Cardiac fibroblast (primary cell): Measurements from ENCODE around the gene ZBTB40.
A peak's percentile ranks its signal among the peaks of the same experiment; 100 is the strongest.

Experiments used
- DNase-seq, 2 donors: peaks; one replicate each; pipeline versions ENCODE4 v3.0.0 to v3.0.0-alpha.2; 2010; ENCODE audit warnings: low read depth in 2 of 2
- H3K4me3 ChIP-seq, 2 donors: replicated peaks in 1 of 2; 1 replicate in 1 of 2; 2 replicates in 1 of 2; pipeline ENCODE4 v1.5.1; 2011; ENCODE audit warnings: low read depth in 2 of 2, low read length in 2 of 2, mild to moderate bottlenecking in 2 of 2, moderate library complexity in 1 of 2
- TF ChIP-seq, protein P1 (sequence below): IDR thresholded peaks from one replicate; pipeline ENCODE4 v1.5.1; 2011; ENCODE audit warnings: low read depth, mild to moderate bottlenecking, low read length, inconsistent platforms

ZBTB40 gene

DNA sequence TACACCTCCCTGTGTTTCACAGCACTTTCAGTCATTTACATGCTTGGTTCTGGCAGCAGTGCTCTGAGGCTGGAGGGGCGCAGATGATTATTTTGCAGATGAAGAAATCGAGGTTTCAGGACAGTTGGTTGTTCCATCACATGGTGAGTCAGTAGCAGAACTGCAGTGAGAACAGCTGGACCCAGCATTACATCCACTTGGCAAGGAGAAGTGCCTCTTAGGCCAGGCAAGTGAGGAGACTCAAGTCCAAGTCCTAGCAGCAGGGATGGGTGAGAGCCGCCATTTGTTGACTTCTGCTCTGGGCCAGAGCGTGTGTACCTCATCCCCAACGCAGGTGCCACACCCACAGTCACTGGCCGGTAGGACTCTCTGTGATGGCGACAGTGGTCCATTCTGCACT lies 84.9 kb downstream of the ZBTB40 start:
- H3K4me3 ChIP-seq: no peak overlapping the region
- TF ChIP-seq, protein P1, sequence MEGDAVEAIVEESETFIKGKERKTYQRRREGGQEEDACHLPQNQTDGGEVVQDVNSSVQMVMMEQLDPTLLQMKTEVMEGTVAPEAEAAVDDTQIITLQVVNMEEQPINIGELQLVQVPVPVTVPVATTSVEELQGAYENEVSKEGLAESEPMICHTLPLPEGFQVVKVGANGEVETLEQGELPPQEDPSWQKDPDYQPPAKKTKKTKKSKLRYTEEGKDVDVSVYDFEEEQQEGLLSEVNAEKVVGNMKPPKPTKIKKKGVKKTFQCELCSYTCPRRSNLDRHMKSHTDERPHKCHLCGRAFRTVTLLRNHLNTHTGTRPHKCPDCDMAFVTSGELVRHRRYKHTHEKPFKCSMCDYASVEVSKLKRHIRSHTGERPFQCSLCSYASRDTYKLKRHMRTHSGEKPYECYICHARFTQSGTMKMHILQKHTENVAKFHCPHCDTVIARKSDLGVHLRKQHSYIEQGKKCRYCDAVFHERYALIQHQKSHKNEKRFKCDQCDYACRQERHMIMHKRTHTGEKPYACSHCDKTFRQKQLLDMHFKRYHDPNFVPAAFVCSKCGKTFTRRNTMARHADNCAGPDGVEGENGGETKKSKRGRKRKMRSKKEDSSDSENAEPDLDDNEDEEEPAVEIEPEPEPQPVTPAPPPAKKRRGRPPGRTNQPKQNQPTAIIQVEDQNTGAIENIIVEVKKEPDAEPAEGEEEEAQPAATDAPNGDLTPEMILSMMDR: no peak
- peak; percentile 14 to 23 for DNase-seq

DNA sequence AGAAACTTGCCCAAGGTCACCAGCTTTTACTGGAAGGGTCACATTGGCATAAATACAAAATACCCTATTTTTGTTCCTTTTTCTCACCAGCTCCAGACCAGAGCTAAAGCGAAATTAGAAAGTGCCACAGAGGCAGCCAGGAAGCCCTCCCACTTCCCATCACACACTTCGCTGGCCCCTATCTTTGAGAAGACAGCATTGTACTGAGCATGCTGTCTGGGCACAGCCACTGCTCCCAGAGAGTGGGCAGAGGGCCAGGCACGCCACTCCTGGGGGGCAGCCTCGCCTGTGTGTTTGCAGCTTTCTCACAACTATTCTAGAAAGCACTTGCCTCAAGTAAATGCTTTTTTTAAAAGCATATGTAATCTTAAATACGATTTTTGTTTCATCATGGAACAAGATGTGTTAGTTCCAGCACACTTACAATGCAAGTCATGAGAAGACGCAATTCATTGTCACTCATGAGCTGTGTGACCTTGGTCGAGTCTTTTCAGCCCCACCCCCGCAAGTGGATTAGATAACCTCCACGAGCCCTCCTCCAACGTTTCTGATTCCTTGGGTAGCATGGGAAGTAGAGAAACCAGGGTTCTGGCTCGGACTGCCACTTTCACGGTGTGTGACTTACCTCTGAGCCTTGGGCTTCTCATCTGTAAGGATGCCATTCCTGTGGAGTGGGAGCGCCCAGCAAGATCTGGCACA lies 85.9 kb downstream of the ZBTB40 start:
- H3K4me3 ChIP-seq: no peak overlapping the region
- TF ChIP-seq, protein P1: no peak
- DNase-seq: no peak

DNA sequence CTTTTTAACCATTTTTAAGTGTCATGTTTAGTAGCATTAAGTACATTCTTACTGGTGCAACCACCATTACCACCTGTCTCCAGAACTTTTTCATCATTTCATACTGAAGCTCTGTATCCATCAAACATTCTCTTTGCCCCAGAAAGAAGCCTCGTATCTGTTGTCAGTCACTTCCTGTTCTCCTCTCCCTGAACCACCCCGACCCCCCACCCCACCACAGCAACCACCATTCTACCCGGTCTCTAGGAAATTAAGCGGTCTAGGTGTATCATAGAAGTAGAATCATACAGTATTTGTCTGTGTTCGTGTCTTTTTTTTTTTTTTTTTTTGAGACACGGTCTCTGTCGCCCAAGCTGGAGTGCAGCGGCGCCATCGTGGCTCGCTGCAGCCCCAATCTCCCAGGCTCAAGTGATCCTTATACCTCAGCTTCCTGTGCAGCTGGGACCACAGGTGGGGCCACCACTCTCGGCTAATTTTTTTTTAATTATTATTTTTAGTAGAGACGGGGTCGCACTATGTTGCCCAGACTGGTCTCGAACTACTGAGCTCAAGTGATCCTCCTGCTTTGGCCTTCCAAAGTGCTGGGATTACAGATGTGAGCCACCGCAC lies 88.0 kb downstream of the ZBTB40 start:
- no peak for DNase-seq
- no peak overlapping the region for H3K4me3 ChIP-seq
- TF ChIP-seq, protein P1: no peak

DNA sequence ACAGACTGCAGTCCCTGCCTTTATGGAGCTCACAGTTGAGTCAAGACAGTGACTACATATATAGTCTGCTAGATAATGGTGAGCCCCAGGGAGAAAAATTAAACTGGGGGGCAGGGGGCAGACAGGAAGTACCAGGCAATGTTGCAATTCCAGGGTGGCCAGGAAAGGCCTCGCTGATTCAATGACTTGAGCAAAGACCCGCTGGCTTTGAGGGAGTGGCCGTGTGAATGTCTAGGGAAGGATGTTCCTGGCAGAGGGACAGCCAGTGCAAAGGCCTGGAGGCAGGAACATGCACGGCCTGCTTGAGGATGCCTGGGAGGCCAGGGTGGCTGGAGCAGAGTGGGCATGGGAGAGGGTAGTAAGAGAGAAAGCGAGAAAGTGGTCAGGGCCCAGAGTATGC lies 88.7 kb downstream of the ZBTB40 start:
- TF ChIP-seq, protein P1: no peak
- no peak overlapping the region for H3K4me3 ChIP-seq
- peak; percentile 13 to 26 for DNase-seq

DNA sequence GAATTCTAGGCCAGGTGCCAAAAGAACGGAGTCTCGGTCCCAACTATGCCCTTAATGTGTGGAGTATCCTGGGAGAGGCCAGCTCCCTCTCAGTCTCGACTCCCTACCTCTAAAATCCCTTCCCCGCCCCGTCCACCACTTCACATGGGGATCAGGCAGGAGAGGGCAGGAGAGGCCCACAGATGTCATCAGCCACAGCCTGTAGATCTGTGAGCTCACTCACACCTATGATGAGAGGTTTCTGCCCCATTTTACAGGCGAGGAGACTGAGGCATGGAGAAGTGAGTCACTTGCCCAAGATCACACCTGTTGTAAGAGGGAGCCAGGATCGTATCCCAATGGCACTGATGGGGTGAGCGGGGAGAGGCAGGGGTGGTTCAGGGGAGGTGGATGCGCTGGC lies 91.2 kb downstream of the ZBTB40 start:
- DNase-seq: no peak
- H3K4me3 ChIP-seq: no peak overlapping the region
- TF ChIP-seq, protein P1: no peak

DNA sequence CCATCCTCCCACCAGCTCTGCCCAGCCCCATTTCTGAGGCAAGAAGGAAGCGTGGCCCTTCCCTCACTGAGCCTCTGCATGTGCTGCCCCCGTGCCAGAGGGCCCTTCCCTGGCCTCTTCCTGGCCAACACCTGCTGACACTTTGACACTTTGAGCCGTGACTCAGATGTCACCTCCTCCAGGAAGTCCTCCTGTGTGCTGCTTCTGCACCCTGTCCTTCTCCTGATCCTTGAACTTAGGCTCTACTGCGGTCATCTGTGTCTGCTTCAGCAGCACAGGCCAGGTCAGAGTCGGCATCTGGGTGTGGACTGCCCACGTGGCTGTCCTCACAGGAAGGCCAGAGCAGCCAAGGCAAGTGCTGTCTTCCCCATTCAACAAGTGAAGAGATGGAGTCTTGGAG lies 92.0 kb downstream of the ZBTB40 start:
- no peak overlapping the region for H3K4me3 ChIP-seq
- DNase-seq: no peak
- TF ChIP-seq, protein P1: no peak

DNA sequence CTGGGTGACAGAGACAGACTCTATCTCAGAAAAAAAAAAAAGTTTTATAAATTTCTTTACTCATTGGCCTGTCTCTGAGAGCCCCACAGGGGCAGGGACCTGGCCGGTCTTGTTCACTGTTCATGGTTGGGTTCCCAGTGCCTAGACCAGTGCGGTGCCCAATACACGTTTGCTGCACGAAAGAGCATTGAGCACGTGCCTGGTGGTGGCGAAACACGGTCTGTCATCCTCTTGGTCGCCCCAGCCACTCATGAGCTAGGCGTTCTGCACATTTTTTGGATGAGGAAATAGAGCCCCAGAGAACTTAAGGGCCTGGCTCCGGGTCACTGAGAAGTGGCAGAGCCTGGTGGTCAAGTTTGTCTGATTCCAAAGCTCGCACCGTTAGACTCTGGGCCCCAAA lies 93.0 kb downstream of the ZBTB40 start:
- no peak overlapping the region for H3K4me3 ChIP-seq
- no peak for DNase-seq
- TF ChIP-seq, protein P1: no peak
